Skeletal muscle satellite cell (primary cell): Measurements from ENCODE around the gene CFAP97D1. TPM values are rescaled to one million over a fixed set of nuclear protein-coding genes. Genes with fewer than 3 reads are reported as not detected.

Experiments used
- H3K27me3 ChIP-seq: 2 replicates; pipeline ENCODE4 v1.7.0; 2013; ENCODE audit warnings: low read length; ENCODE audit not compliant: control insufficient read depth, insufficient read depth
- H3K36me3 ChIP-seq: 2 replicates; pipeline ENCODE4 v1.7.0; 2013; ENCODE audit warnings: mild to moderate bottlenecking, control low read depth, low read length; ENCODE audit not compliant: insufficient read depth
- H3K4me1 ChIP-seq: 2 replicates; pipeline ENCODE4 v1.7.0; 2013; ENCODE audit warnings: low read length; ENCODE audit not compliant: control insufficient read depth, insufficient read depth
- H3K4me2 ChIP-seq: 2 replicates; pipeline ENCODE4 v1.7.0; 2013; ENCODE audit warnings: mild to moderate bottlenecking, low read length
- H3K4me3 ChIP-seq: 2 replicates; pipeline ENCODE4 v1.7.0; 2013; ENCODE audit warnings: low read length
- H3K9ac ChIP-seq: 2 replicates; pipeline ENCODE4 v1.7.0; 2013; ENCODE audit warnings: mild to moderate bottlenecking, low read depth, low read length, moderate library complexity
- H3K9me3 ChIP-seq: replicated peaks from 2 replicates; pipeline ENCODE4 v1.7.0; 2013; ENCODE audit warnings: mild to moderate bottlenecking, control low read depth, low read length
- total RNA-seq: library from RNA; depleted of rRNA; stranded (reverse); fragments of >200 nt; gene quantifications from 2 replicates; pipeline ENCODE4 v1.2.3, GENCODE V29; 2012; rRNA removed

The CFAP97D1 gene
- total RNA-seq, result under 0.01 TPM in 1 of 2 replicates, not detected in the other

GRCh38 chr17:43780135-43780534 is at the start of gene CFAP97D1:
Gene CFAP97D1 (plus strand): TSS chr17:43780435. CDS start chr17:43780463, 28 bp downstream.
- Histone ChIP-seq H3K27me3 (no peaks in the 10 kb centered on the region), H3K4me1 (peaks cover 42% of the 10 kb centered on the region)

GRCh38 chr17:43732958-43733357 is 47.3 kb upstream of the CFAP97D1 start:
- H3K9ac ChIP-seq, result no peak overlapping the region
- H3K36me3 ChIP-seq, result no peaks in the 10 kb centered on the region
- peak overlapping the region; percentile 23 for H3K4me2 ChIP-seq
- H3K4me1 ChIP-seq, result peaks cover 32% of the 10 kb centered on the region
- no peaks in the 10 kb centered on the region for H3K27me3 ChIP-seq
- no peaks in the 10 kb centered on the region for H3K9me3 ChIP-seq
- H3K4me3 ChIP-seq, result no peak overlapping the region

More at GRCh38 chr17:43780135-43780534, at the start of gene CFAP97D1:
- peak within 1 kb of the TSS; percentile 96 for H3K4me3 ChIP-seq
- peaks cover 14% of the 10 kb centered on the region for H3K36me3 ChIP-seq
- H3K9me3 ChIP-seq, result no peaks in the 10 kb centered on the region
- H3K9ac ChIP-seq, result peak within 1 kb of the TSS; percentile 99
- peak within 1 kb of the TSS; percentile 97 for H3K4me2 ChIP-seq

- Histone ChIP-seq H3K27me3 (no peaks in the 10 kb centered on the region), H3K36me3 (no peaks in the 10 kb centered on the region), H3K4me2 (peak overlapping the region; percentile 37), H3K4me1 (peaks cover 32% of the 10 kb centered on the region), H3K9me3 (no peaks in the 10 kb centered on the region), H3K4me3 (no peak overlapping the region), H3K9ac (no peak overlapping the region)
Measured at GRCh38 chr17:43733956-43734355, 46.3 kb upstream of the CFAP97D1 start.

GRCh38 chr17:43734376-43734775 is 45.9 kb upstream of the CFAP97D1 start:
- no peak overlapping the region for H3K4me3 ChIP-seq
- H3K9ac ChIP-seq, result no peak overlapping the region
- H3K36me3 ChIP-seq, result no peaks in the 10 kb centered on the region
- H3K27me3 ChIP-seq, result no peaks in the 10 kb centered on the region
- peak overlapping the region; percentile 37 for H3K4me2 ChIP-seq
- H3K4me1 ChIP-seq, result peaks cover 33% of the 10 kb centered on the region
- H3K9me3 ChIP-seq, result no peaks in the 10 kb centered on the region

GRCh38 chr17:43736389-43736788 is 43.8 kb upstream of the CFAP97D1 start:
- no peaks in the 10 kb centered on the region for H3K27me3 ChIP-seq
- peaks cover 52% of the 10 kb centered on the region for H3K4me1 ChIP-seq
- no peak overlapping the region for H3K4me3 ChIP-seq
- no peak overlapping the region for H3K9ac ChIP-seq
- no peak overlapping the region for H3K4me2 ChIP-seq
- H3K36me3 ChIP-seq, result no peaks in the 10 kb centered on the region
- H3K9me3 ChIP-seq, result no peaks in the 10 kb centered on the region

GRCh38 chr17:43737722-43738121 is 42.5 kb upstream of the CFAP97D1 start:
- Histone ChIP-seq H3K4me3 (no peak overlapping the region), H3K4me1 (peaks cover 47% of the 10 kb centered on the region), H3K9me3 (no peaks in the 10 kb centered on the region), H3K36me3 (no peaks in the 10 kb centered on the region), H3K27me3 (no peaks in the 10 kb centered on the region), H3K4me2 (no peak overlapping the region), H3K9ac (no peak overlapping the region)

GRCh38 chr17:43740541-43740940 is 39.7 kb upstream of the CFAP97D1 start:
- H3K4me2 ChIP-seq, result peak overlapping the region; percentile 24
- H3K27me3 ChIP-seq, result peaks cover 4% of the 10 kb centered on the region
- no peak overlapping the region for H3K4me3 ChIP-seq
- no peaks in the 10 kb centered on the region for H3K9me3 ChIP-seq
- no peaks in the 10 kb centered on the region for H3K36me3 ChIP-seq
- peak overlapping the region; percentile 20 for H3K9ac ChIP-seq
- H3K4me1 ChIP-seq, result peaks cover 29% of the 10 kb centered on the region

- Histone ChIP-seq H3K9ac (no peak overlapping the region), H3K4me3 (no peak overlapping the region), H3K27me3 (peaks cover 4% of the 10 kb centered on the region), H3K4me1 (peaks cover 36% of the 10 kb centered on the region), H3K9me3 (no peaks in the 10 kb centered on the region), H3K36me3 (no peaks in the 10 kb centered on the region), H3K4me2 (no peak overlapping the region)
Measured at GRCh38 chr17:43741636-43742035, 38.6 kb upstream of the CFAP97D1 start.

- peak overlapping the region; percentile 43 for H3K4me2 ChIP-seq
- peaks cover 4% of the 10 kb centered on the region for H3K27me3 ChIP-seq
- no peaks in the 10 kb centered on the region for H3K9me3 ChIP-seq
- no peak overlapping the region for H3K4me3 ChIP-seq
- peaks cover 34% of the 10 kb centered on the region for H3K4me1 ChIP-seq
- H3K9ac ChIP-seq, result no peak overlapping the region
- H3K36me3 ChIP-seq, result no peaks in the 10 kb centered on the region
Measured at GRCh38 chr17:43745541-43745940, 34.7 kb upstream of the CFAP97D1 start.

- Histone ChIP-seq H3K27me3 (no peaks in the 10 kb centered on the region), H3K4me2 (no peak overlapping the region), H3K4me1 (peaks cover 42% of the 10 kb centered on the region)
Measured at GRCh38 chr17:43750153-43750552, 30.1 kb upstream of the CFAP97D1 start.

GRCh38 chr17:43753493-43754129 is 26.6 kb upstream of the CFAP97D1 start:
- no peak overlapping the region for H3K4me2 ChIP-seq
- no peaks in the 10 kb centered on the region for H3K9me3 ChIP-seq
- no peaks in the 10 kb centered on the region for H3K36me3 ChIP-seq
- peaks cover 37% of the 10 kb centered on the region for H3K4me1 ChIP-seq
- no peak overlapping the region for H3K4me3 ChIP-seq
- H3K27me3 ChIP-seq, result peaks cover 33% of the 10 kb centered on the region
- no peak overlapping the region for H3K9ac ChIP-seq

More at GRCh38 chr17:43750153-43750552, 30.1 kb upstream of the CFAP97D1 start:
- no peaks in the 10 kb centered on the region for H3K36me3 ChIP-seq
- no peak overlapping the region for H3K4me3 ChIP-seq
- no peak overlapping the region for H3K9ac ChIP-seq
- H3K9me3 ChIP-seq, result no peaks in the 10 kb centered on the region

GRCh38 chr17:43754947-43755346 is 25.3 kb upstream of the CFAP97D1 start:
- Histone ChIP-seq H3K9ac (no peak overlapping the region), H3K4me3 (peak overlapping the region; percentile 63), H3K36me3 (no peaks in the 10 kb centered on the region), H3K4me1 (peaks cover 29% of the 10 kb centered on the region), H3K4me2 (peak overlapping the region; percentile 81), H3K9me3 (no peaks in the 10 kb centered on the region), H3K27me3 (peaks cover 45% of the 10 kb centered on the region)
